Measurements from ENCODE around the gene CERS2.

GRCh38 chr1:151012684-151013471 lies 38.2 kb upstream of the CERS2 start:
- TF ChIP-seq, protein P1, sequence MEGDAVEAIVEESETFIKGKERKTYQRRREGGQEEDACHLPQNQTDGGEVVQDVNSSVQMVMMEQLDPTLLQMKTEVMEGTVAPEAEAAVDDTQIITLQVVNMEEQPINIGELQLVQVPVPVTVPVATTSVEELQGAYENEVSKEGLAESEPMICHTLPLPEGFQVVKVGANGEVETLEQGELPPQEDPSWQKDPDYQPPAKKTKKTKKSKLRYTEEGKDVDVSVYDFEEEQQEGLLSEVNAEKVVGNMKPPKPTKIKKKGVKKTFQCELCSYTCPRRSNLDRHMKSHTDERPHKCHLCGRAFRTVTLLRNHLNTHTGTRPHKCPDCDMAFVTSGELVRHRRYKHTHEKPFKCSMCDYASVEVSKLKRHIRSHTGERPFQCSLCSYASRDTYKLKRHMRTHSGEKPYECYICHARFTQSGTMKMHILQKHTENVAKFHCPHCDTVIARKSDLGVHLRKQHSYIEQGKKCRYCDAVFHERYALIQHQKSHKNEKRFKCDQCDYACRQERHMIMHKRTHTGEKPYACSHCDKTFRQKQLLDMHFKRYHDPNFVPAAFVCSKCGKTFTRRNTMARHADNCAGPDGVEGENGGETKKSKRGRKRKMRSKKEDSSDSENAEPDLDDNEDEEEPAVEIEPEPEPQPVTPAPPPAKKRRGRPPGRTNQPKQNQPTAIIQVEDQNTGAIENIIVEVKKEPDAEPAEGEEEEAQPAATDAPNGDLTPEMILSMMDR (IDR thresholded peaks at IDR 0.05; ENCODE audit: insufficient read depth, low read length, poor library complexity, severe bottlenecking), result no peak
- no peak for TF ChIP-seq EZH2phosphoT487 (conservative IDR thresholded peaks at IDR 0.05; ENCODE audit: low read length)
